ENCODE data around the gene KLHL6. TPM values are rescaled to one million over a fixed set of nuclear protein-coding genes. Genes with fewer than 3 reads are reported as not detected.
A peak's percentile ranks its signal among the peaks of the same experiment; 100 is the strongest.
"Not testable (repeated sequence)": the region's sequence is repeated elsewhere in the genome, so short reads cannot be mapped to it uniquely, and the experiment has no call there.

KLHL6 gene
- total RNA-seq, 1 donor from 2014 or later = 24.7 TPM

DNA sequence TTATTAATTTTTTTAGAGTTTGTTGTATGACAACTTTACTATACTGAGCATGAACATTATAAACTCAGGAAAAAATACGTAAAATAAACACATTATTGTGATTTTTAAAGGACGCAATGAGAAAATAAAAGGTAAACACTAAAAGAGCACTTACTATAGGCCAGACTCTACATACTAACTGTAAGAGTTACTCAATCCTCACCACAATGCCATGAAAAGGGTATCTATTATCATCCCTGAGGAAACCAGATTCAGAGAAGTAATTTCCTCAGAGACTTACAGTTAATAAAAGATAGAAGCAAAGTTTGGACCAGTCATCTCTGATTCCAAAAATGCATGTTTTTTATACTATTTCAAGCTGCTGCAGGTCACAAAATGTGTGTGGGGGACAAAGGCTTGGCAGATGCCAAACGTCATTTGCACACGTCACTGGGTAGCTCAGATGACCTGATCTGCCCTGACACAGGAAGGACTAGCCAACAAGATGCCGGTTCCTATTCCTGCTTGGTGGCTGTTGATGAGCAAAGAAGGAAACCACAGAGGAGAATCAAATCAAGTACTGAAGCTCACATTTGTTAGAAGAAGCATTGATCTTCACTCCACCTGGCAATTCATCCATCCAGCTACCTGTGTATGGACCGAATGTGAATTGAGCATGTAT is 42.3 kb downstream of the KLHL6 start:
- Histone ChIP-seq H3K4me3 (no peak overlapping the region), H3K4me1 (no peaks in the 10 kb centered on the region), H3K9me3 (no peaks in the 10 kb centered on the region), H3K27ac (no peak overlapping the region), H3K27me3 (no peaks in the 10 kb centered on the region), H3K36me3 (no peaks in the 10 kb centered on the region)
- intact Hi-C loops (cut with DNase I) = no loop called here
- ATAC-seq (peak; percentile 62), DNase-seq (no peak)
- no peak for TF ChIP-seq CTCF (IDR thresholded peaks at IDR 0.05)

DNA sequence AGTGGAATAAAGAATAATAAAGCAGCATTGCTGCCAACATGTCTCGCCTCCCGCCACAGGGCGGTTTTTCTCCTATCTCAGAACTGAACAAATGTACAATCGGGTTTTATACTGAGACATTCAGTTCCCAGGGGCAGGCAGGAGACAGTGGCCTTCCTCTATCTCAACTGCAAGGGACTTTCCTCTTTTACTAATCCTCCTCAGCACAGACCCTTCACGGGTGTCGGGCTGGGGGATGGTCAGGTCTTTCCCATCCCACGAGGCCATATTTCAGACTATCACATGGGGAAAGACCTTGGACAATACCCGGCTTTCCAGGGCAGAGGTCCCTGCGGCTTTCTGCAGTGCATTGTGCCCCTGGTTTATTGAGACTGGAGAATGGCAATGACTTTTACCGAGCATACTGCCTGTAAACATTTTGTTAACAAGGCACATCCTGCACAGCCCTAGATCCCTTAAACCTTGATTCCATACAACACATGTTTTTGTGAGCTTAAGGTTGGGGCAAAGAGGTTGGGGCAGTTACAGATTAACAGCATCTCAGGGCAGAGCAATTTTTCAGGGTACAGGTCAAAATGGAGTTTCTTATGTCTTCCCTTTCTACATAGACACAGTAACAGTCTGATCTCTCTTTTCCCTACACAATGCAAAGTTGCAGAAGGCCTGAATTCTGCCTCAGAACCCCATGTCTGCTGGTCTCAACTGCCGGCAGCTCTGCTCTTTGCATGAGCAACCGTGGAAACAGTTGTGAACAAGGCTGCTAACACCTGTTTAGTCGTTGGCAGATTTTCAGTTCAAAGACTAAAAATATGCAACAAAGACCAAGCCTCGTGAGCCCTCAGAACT is 44.0 kb downstream of the KLHL6 start:
- H3K27ac ChIP-seq; H3K36me3 ChIP-seq; ATAC-seq; H3K27me3 ChIP-seq; DNase-seq; H3K9me3 ChIP-seq; H3K4me1 ChIP-seq; intact Hi-C loops (cut with DNase I); H3K4me3 ChIP-seq: not testable (repeated sequence)

DNA sequence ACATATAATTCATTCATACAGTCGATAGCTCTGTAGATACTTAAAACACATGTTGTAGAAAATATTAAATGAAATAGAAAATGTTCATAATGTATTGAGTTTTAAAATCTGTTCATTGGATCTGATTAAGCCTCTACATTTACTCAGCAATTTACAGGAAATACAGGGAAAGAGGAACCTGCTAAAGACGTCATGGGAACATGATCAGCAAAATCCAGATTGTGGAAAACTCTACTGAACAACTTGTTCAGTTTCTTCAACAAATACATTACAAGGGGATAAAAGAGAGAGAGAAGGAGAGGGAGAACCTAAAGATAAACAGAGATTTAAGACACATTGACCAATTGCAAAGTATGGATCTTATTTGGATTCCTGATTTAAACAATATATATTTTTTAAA is 46.7 kb downstream of the KLHL6 start:
- Histone ChIP-seq H3K27ac (no peak overlapping the region), H3K36me3 (no peaks in the 10 kb centered on the region), H3K27me3 (no peaks in the 10 kb centered on the region), H3K4me3 (no peak overlapping the region), H3K9me3 (peaks cover 4% of the 10 kb centered on the region), H3K4me1 (no peaks in the 10 kb centered on the region)
- no peak for DNase-seq
- TF ChIP-seq CTCF (IDR thresholded peaks at IDR 0.05) = no peak
- ATAC-seq = peak; percentile 32
- intact Hi-C loops (cut with DNase I) = no loop called here

- Histone ChIP-seq H3K36me3 (no peaks in the 10 kb centered on the region), H3K9me3 (peaks cover 4% of the 10 kb centered on the region), H3K4me1 (no peaks in the 10 kb centered on the region), H3K27ac (no peak overlapping the region), H3K27me3 (no peaks in the 10 kb centered on the region), H3K4me3 (no peak overlapping the region)
- intact Hi-C loops (cut with DNase I) = no loop called here
- ATAC-seq = no peak
- no peak for DNase-seq
- TF ChIP-seq CTCF (IDR thresholded peaks at IDR 0.05) = no peak
Measured at GRCh38 chr3:183507551-183507950, 48.0 kb downstream of the KLHL6 start.

- H3K27ac ChIP-seq = no peak overlapping the region
- H3K27me3 ChIP-seq = no peaks in the 10 kb centered on the region
- TF ChIP-seq CTCF (IDR thresholded peaks at IDR 0.05) = no peak
- no peaks in the 10 kb centered on the region for H3K4me1 ChIP-seq
- DNase-seq = no peak
- intact Hi-C loops (cut with DNase I) = no loop called here
- H3K4me3 ChIP-seq = no peak overlapping the region
- peak; percentile 88 for ATAC-seq
- H3K36me3 ChIP-seq = no peaks in the 10 kb centered on the region
- peaks cover 4% of the 10 kb centered on the region for H3K9me3 ChIP-seq
Measured at GRCh38 chr3:183506674-183507320, 48.7 kb downstream of the KLHL6 start.

- ATAC-seq (no peak), DNase-seq (no peak)
- H3K27ac ChIP-seq = no peak overlapping the region
- no peaks in the 10 kb centered on the region for H3K27me3 ChIP-seq
- H3K4me3 ChIP-seq = no peak overlapping the region
- no peak for TF ChIP-seq CTCF (IDR thresholded peaks at IDR 0.05)
- H3K4me1 ChIP-seq = no peaks in the 10 kb centered on the region
- no peaks in the 10 kb centered on the region for H3K36me3 ChIP-seq
- peaks cover 4% of the 10 kb centered on the region for H3K9me3 ChIP-seq
- intact Hi-C loops (cut with DNase I) = no loop called here
Measured at GRCh38 chr3:183504597-183504996, 50.9 kb downstream of the KLHL6 start.
